CD4-positive, alpha-beta T cell treated with Interleukin-6 for 4 hours (primary cell): ENCODE results near the gene TAS2R40.
"Not testable (repeated sequence)": the region's sequence is repeated elsewhere in the genome, so short reads cannot be mapped to it uniquely, and the experiment has no call there.

Experiments
- DNase-seq: peaks from one replicate; pipeline ENCODE4 v3.0.0-alpha.2; 2020; ENCODE audit warnings: mixed read lengths

TAS2R40 gene

DNA sequence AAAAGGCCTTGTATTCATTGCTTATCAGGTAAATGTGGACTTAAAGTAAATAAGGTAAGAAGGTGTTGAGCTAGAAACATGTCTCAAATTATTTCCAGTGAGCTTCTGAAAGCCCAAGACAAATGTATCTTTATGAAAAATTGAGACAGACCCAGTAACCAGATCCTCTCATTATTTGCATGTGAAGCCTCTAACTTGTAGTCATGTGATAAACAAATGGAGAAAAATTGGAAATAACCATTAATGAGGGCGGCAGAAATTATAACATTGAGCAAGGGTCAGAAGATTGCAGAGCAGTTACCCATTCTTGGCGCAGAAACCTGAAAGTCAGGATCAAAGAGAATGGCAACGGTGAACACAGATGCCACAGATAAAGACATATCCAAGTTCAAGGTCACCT lies at the start of gene TAS2R40:
Gene TAS2R40, plus strand, starts transcription at position 301 of the 400 bp plus-strand sequence. Its CDS starts 42 bp downstream, at position 343.
- DNase-seq: no peak

DNA sequence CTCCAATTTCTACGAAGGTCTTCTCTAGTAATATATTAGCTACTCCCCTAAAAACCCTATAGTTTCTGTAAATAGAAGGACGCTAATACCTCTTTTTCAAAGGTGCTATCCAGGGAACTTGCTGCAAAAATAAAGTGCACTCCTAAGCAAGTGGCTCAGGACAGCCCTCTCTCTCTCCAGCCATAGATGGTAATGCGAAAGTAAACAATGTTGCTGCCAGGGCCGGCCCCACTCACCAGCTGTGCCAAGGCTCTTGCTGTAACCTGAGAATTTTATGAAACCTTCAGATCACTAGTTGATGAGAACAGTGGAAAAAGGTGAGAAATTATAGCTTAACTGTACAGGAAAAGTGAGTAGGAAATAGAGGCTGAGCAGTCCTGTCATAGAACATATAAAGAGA lies 49.5 kb upstream of the TAS2R40 start:
- DNase-seq: no peak

DNA sequence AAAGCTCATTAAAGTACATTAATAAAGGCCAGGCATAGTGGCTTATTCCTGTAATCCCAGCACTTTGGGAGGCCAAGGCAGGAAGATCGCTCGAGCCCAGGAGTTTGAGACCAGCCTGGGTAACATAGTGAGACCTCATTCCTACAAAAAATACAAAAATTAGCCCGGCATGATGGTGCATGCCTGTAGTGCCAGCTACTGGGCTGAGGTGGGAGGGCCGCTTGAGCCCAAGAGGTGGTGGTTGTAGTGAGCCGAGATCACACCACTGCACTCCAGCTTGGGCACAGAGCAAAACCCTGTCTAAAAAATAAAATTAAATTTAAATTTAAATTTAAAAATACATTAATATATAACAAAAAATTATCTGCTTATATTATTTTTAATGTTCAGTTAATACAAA lies 45.7 kb upstream of the TAS2R40 start:
- DNase-seq: no peak

DNA sequence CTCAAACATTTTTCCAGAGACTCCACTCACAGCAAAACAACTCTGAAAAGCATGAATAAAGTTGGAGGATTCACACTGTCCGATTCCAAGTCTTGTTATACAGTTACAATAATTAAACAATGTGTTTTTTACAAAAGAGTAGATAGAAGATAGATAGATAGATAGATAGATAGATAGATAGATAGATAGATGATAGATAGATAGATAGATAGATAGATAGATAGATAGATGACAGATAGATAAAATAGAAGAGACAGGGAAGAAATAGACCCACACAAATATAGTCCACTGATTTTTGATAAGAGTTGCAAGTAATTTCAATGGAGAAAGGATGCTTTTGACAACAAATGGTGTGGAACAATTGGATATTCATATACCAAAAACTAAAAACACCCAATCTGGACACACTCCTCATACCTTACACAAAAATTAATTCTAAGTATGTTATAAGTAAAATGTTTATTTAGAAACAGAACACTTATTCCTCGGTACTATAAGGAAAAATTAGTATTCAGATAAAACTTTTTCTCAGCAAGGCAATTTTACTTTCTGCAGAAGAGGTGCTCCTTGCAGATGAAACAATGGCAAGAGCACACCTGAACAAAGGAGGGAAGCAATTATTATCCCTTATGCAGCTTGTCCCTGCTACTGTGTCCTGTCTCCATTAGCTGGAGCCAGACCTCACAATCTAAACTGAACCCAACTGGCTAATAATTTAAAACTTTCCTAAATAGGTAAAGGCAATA lies 44.3 kb upstream of the TAS2R40 start:
- no peak for DNase-seq

DNA sequence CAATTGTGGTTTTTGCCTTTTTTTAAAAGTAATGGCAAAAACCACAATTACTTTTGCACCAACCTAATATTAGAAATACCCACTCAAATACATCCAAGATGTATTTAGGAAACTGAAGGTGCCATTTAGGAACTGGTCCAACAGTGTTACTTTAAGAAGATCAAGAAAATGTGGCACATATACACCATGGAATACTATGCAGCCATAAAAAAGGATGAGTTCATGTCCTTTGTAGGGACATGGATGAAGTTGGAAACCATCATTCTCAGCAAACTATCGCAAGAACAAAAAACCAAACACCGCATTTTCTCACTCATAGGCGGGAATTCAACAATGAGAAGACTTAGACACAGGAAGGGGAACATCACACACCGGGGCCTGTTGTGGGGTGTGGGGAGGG lies 41.1 kb upstream of the TAS2R40 start:
- not testable (repeated sequence) for DNase-seq

GRCh38 chr7:143181349-143181748 lies 40.5 kb upstream of the TAS2R40 start:
- DNase-seq: no peak

GRCh38 chr7:143183024-143183423 lies 38.8 kb upstream of the TAS2R40 start, which contains the start of gene TAS2R39:
TAS2R39 (plus strand) TSS chr7:143183419; CDS start chr7:143183419, 0 bp downstream.
- DNase-seq: no peak

- DNase-seq: no peak
These were observed 36.3 kb upstream of the TAS2R40 start for GRCh38 chr7:143185551-143185950.

GRCh38 chr7:143188994-143189393 lies 32.8 kb upstream of the TAS2R40 start:
- DNase-seq: no peak

DNA sequence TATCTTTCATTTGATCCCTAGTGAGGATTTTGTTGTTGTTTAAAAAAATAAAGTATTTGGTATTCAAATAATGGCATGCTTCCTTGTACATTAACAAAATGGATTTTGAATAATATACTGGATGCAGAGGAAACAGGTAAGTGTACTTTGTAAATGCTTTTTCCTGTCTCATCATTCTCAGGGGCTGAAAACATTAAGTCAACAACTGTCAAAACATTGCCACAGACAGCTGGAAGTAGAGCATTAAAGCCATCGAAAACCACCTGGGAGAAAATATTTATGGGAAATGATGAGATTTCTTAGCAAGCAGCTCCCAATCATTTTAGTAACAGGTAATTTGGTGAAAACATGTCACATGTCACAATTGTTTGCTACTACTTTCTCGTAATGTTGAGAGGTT lies 28.0 kb upstream of the TAS2R40 start:
- no peak for DNase-seq

DNA sequence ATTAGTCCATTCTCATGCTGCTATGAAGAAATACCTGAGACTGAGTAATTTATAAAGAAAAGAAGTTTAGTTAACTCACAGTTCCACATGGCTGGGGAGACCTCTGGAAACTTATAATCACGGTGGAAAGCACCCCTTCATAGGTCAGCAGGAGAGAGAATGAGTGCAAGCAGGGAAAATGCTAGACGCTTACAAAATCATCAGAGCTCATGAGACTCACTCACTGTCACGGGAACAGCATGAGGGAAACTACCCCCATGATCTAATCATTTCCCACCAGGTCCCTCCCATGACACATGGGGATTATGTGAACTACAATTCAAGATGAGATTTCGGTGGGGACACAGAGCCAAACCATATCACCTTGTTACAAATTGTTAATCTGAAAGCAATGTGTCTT lies 22.8 kb upstream of the TAS2R40 start:
- DNase-seq: no peak

DNA sequence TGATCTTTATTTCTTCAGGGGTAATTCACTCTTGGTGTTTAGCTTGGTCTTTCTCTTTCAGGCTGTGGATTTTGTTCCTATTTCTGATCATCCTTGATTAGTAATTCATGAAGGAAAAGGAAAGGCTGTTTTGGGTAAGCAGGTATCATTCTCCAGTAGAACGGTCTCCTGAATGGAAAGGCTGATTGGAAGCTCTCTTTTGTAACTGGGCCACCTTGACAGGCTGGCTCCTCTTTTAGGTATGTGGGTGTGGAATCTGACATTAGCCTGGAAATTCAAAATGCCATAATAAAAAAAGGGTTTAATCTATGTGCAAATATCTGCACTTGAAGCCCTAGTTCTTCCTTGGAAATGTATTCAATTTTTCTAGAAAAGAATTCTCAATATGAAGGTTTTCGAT lies 19.7 kb upstream of the TAS2R40 start:
- no peak for DNase-seq

- no peak for DNase-seq
These were observed 18.5 kb upstream of the TAS2R40 start for GRCh38 chr7:143203386-143203785.

GRCh38 chr7:143205560-143206293 lies 16.1 kb upstream of the TAS2R40 start:
- DNase-seq: peak; percentile 35

DNA sequence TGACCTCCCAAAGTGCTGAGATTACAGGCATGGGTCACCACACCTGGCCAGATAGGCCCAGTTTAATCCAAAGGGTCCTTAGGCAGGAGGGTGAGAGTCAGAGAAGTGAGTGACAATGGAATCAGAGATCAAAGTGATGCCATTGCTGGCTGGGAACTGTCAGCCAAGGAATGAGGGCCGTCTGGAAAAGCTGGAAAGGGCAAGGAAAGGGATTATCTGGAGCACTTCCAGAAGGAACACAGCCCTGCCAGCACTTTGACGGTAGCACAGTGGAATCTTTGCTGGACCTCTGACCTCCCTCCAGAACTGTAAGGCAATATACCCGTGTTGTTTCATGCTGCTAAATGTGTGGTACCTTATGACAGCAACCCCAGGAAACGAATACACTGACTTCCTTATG lies 11.3 kb upstream of the TAS2R40 start:
- DNase-seq: no peak

- not testable (repeated sequence) for DNase-seq
These were observed 8.4 kb upstream of the TAS2R40 start for GRCh38 chr7:143213478-143213877.

DNA sequence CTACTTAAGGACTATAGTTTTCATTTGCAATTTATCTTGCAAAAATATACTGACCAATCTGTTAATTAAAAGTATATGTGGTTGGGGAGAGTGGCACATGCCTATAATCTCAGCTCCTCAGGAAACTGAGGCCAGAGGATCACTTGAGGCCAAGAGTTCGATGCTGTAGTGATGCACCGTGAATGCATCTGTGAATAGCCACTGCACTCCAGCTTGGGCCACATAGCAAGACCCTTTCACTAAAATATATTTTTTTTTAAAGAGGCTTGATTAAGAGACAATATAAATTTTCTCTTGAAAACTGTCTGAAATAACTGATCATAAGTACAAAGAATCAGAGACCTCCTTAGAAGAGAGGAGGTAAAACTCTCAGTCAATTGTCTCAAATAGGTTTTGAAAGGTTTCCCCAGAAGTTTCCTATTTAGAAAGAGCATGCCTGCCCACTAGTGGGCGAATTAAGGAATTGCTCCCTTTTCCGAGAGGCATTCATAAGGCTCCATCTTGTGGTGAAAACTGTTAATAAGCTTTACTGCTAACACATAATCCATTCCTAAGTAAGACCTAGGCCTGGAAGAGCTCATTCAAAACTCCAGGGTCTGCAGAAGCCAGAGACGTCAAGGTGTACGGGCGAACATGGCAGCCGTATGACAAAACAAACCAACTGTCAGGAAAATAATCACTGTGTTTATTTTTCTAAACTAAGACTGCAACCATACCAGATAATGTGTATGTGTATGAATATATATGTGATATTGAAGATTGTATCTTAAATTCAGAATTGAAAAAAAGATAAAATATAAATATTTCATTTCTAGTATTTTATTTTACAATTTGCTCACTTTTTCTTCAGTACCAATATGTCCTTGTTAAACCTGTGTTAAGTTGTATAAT lies 6.8 kb upstream of the TAS2R40 start:
- DNase-seq: peak; percentile 77

- DNase-seq: no peak
These were observed 5.7 kb upstream of the TAS2R40 start for GRCh38 chr7:143216151-143216550.

DNA sequence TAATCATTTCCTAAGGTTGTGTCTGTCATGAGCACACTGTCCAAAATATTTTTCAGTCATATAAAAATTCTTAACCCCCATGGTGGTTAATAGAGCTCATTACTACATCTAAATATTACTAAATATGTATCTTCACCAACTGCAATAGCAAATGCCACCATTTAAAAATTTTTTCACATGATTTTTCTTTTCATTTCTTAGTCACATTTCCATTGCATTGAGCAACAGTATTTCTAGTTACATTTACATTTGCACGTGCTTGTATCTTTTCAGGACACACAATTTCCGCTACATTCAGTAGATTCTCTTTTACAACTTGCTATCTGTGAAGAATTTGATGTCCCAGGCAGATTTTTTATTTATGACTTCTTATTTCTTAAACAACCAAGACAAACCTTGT lies 5.2 kb upstream of the TAS2R40 start:
- no peak for DNase-seq

GRCh38 chr7:143217806-143218205 lies 4.0 kb upstream of the TAS2R40 start:
- no peak for DNase-seq

GRCh38 chr7:143221286-143221685 lies 551 bp upstream of the TAS2R40 start:
- no peak for DNase-seq

GRCh38 chr7:143222782-143223181 lies 945 bp downstream of the TAS2R40 start:
- no peak for DNase-seq

DNA sequence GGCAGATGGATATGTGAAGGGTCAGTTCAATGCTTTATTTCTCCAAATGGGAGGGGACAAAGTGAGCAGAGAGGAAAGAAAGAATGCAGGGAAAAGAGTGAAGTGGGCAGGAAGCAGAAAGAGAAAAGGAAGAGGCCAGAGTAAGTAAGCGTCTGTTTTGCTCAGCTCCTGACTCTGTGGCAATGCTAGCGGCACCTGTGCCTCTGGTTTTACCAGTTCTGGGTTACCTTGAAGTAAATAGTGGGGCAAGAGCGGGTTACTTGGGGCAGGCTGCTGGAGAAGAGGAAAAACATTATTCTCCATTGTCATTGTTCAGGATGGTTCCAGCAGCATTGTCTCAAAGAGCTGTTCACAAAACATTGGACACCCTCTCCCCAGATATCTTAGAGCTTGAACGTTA lies 1.9 kb downstream of the TAS2R40 start:
- no peak for DNase-seq
